ENCODE data around the gene CCR1.

DNA sequence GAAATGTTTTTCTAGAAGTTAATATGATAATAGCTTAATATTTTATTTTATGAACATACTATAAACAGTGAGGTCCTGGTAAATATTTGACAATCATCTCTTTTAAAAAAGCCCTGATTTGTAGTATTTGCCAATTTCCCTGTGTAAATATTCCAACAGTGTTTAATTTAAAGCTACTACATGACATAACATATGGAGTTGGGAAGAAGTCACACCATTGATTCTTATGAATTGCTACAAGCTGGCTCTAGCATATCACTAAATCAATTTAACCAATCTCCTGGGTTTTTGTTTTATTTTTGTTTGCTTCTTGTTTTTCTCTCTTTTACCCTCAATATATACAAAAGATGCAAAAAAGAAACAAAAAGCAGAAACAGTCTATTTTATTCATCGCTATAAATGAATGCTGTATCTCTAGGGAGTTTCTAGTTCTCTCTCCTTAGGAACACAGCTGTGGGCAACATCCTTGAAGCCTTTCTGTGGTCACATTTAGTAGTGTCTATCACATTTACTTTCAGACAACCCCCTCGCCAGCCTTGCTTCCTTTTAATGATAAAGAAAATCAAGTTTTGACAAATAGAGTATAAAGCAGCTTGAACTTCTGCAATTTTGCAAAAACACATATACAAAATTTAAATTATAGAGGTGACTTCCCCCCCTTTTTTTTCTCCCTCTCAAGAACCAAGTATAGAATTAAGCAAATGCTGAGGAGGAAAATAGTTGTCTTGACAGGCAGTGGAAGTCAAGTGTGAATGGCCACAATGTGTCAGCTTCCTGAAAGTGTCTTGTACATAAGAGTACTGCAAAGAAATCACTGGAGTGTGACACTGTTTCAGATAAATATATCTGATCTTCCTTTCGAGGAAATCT, 21.4 kb downstream of the CCR1 start:
- TF ChIP-seq EP300 (IDR thresholded peaks at IDR 0.05; ENCODE audit: borderline replicate concordance in 1 of 2, low read depth in 1 of 2, low read length in 1 of 2) (no peak), RAD21 (IDR thresholded peaks at IDR 0.05; ENCODE audit: low read length) (no peak)
- TF ChIP-seq, protein P1, sequence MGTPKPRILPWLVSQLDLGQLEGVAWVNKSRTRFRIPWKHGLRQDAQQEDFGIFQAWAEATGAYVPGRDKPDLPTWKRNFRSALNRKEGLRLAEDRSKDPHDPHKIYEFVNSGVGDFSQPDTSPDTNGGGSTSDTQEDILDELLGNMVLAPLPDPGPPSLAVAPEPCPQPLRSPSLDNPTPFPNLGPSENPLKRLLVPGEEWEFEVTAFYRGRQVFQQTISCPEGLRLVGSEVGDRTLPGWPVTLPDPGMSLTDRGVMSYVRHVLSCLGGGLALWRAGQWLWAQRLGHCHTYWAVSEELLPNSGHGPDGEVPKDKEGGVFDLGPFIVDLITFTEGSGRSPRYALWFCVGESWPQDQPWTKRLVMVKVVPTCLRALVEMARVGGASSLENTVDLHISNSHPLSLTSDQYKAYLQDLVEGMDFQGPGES (IDR thresholded peaks at IDR 0.05; ENCODE audit: low read depth, low read length): no peak
- TF ChIP-seq, protein P2, sequence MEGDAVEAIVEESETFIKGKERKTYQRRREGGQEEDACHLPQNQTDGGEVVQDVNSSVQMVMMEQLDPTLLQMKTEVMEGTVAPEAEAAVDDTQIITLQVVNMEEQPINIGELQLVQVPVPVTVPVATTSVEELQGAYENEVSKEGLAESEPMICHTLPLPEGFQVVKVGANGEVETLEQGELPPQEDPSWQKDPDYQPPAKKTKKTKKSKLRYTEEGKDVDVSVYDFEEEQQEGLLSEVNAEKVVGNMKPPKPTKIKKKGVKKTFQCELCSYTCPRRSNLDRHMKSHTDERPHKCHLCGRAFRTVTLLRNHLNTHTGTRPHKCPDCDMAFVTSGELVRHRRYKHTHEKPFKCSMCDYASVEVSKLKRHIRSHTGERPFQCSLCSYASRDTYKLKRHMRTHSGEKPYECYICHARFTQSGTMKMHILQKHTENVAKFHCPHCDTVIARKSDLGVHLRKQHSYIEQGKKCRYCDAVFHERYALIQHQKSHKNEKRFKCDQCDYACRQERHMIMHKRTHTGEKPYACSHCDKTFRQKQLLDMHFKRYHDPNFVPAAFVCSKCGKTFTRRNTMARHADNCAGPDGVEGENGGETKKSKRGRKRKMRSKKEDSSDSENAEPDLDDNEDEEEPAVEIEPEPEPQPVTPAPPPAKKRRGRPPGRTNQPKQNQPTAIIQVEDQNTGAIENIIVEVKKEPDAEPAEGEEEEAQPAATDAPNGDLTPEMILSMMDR (IDR thresholded peaks at IDR 0.05): no peak

Data from SK-N-SH (cell line).